Activated CD8-positive, alpha-beta memory T cell treated with anti-CD3 and anti-CD28 coated beads, Interleukin-2, amount 10 ng/mL, durations not matched to agents 7 days and 5 days (primary cell): ENCODE measurements around the gene FHOD1. TPM values are rescaled to one million over a fixed set of nuclear protein-coding genes. Genes with fewer than 3 reads are reported as not detected.

Experiments used
- ATAC-seq: fragments of 150-1000 bp; cut with Tn5 transposase; one replicate; pipeline ENCODE4 v1.10.0; 2021; ENCODE audit warnings: moderate library complexity
- CTCF ChIA-PET: fragments of 350-600 bp; sonication (Branson Sonifier 250); formaldehyde crosslinking; loops from one replicate; lab custom pipeline; 2021; ENCODE audit warnings: antibody characterized with exemption; lab: Charles Lee
- DNase-seq: peaks from one replicate; pipeline ENCODE4 v3.0.0-alpha.2; 2020
- H3K27ac Mint-ChIP-seq: one replicate; pipeline ENCODE4 v1.8.0; 2021; ENCODE audit warnings: mild to moderate bottlenecking, mixed read lengths
- H3K27me3 Mint-ChIP-seq: one replicate; pipeline ENCODE4 v1.8.0; 2021; ENCODE audit warnings: mixed read lengths
- H3K36me3 Mint-ChIP-seq: one replicate; pipeline ENCODE4 v1.8.0; 2021; ENCODE audit warnings: mild to moderate bottlenecking, mixed read lengths
- H3K4me1 Mint-ChIP-seq: one replicate; pipeline ENCODE4 v1.8.0; 2021; ENCODE audit warnings: mixed read lengths
- H3K4me3 Mint-ChIP-seq: one replicate; pipeline ENCODE4 v1.8.0; 2021; ENCODE audit warnings: mild to moderate bottlenecking, moderate library complexity, mixed read lengths
- H3K9me3 Mint-ChIP-seq: one replicate; pipeline ENCODE4 v1.8.0; 2022; ENCODE audit warnings: low read depth, mixed read lengths
- total RNA-seq, 2 experiments: library from RNA; stranded (reverse); gene quantifications; one replicate each; pipeline ENCODE4 v1.2.3, GENCODE V29; 2021

FHOD1 gene
- total RNA-seq, 2 experiments from 2014 or later = 101 to 111 TPM

- CTCF ChIA-PET = interaction anchor here (0.7 to 1.5 kb wide), 2 partner anchors 11 to 268 kb away, joined by 3 to 4 read pairs; no protein-coding TSS in a partner anchor
- H3K36me3 Mint-ChIP-seq = no peaks in the 10 kb centered on the region
- no peak overlapping the region for H3K27ac Mint-ChIP-seq
- no peak for DNase-seq
- H3K27me3 Mint-ChIP-seq = peaks cover 12% of the 10 kb centered on the region
- peaks cover 15% of the 10 kb centered on the region for H3K4me1 Mint-ChIP-seq
- no peaks in the 10 kb centered on the region for H3K9me3 Mint-ChIP-seq
- ATAC-seq = no peak
- no peak overlapping the region for H3K4me3 Mint-ChIP-seq
Measured at GRCh38 chr16:67252609-67253497, 5.6 kb upstream of the FHOD1 start.

DNA sequence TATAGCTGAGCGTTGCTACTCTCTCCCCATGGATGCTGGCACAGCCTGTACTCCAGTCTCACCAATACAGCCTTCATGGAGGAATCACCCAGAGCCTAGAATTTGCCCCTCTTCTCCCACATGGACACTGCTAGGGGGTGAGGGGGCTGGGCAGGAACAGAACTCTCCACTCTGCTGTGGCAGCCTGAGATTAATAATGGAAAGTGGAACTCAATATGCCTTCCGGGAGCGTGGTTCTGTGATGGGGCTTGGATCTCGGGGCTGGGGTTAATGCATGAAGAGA lies 2.7 kb upstream of the FHOD1 start:
- no peak for DNase-seq
- Mint-ChIP-seq H3K27me3 (peaks cover 12% of the 10 kb centered on the region), H3K4me1 (peaks cover 26% of the 10 kb centered on the region), H3K27ac (peak overlapping the region; percentile 3), H3K4me3 (peak overlapping the region; percentile 87), H3K36me3 (no peaks in the 10 kb centered on the region), H3K9me3 (no peaks in the 10 kb centered on the region)
- CTCF ChIA-PET = interaction anchor here (0.9 to 5.8 kb wide), 7 partner anchors 11 to 355 kb away, joined by 3 to 30 read pairs (median 3); partner anchors contain the start of genes FBXL8 and TRADD
- no peak for ATAC-seq

- peak overlapping the region; percentile 87 for H3K4me3 Mint-ChIP-seq
- H3K9me3 Mint-ChIP-seq = no peaks in the 10 kb centered on the region
- no peaks in the 10 kb centered on the region for H3K36me3 Mint-ChIP-seq
- peak overlapping the region; percentile 32 for H3K27ac Mint-ChIP-seq
- H3K4me1 Mint-ChIP-seq = peaks cover 32% of the 10 kb centered on the region
- ATAC-seq (no peak), DNase-seq (no peak)
- CTCF ChIA-PET = interaction anchor here (0.7 to 5.8 kb wide), 13 partner anchors 11 to 354 kb away, joined by 3 to 30 read pairs (median 3); partner anchors contain the start of genes B3GNT9, FBXL8 and TRADD
- peaks cover 12% of the 10 kb centered on the region for H3K27me3 Mint-ChIP-seq
Measured at GRCh38 chr16:67249178-67250044, 2.1 kb upstream of the FHOD1 start.

DNA sequence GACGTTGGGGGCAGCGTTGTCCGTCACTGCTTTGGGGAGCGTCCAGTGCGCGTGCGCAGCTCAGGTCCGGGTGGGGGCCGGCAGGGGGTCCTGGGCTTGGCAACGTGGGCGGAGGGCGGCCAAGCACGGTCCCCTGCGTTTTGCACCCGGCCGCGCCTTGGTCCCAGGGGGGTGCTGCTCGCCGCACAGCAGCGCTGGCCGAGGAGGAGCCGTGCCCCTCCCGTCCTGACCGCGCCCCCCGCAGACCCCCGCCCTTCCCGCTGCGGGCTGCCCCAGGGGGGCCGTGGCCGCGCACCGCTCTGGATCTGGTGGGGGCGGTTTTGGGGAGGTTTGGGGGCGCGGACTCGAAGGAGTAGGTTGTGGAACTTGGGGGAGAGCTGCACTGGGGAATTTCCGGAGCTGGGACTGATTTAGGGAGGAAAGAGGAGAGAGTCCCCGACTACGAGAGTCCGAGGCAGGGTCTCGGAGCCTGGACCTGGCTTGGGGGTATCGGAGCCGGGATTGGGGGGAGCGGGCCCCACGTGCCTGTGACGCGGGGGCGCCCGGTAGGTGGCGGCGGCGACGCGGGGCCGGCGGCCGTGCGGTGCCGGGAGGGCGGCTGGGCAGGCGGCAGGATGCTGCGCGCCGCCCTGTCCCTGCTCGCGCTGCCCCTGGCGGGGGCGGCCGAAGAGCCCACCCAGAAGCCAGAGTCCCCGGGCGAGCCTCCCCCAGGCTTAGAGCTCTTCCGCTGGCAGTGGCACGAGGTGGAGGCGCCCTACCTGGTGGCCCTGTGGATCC lies 1.3 kb upstream of the FHOD1 start, which contains the start of gene SLC9A5:
SLC9A5 (plus strand) TSS at position 579 of the 777 bp plus-strand sequence; CDS start at position 615, 36 bp downstream.
- Mint-ChIP-seq H3K27me3 (peaks cover 12% of the 10 kb centered on the region), H3K4me3 (peak within 1 kb of the TSS; percentile 87), H3K4me1 (peaks cover 40% of the 10 kb centered on the region), H3K36me3 (no peaks in the 10 kb centered on the region), H3K27ac (peak within 1 kb of the TSS; percentile 93), H3K9me3 (no peaks in the 10 kb centered on the region)
- DNase-seq (peak; percentile 56), ATAC-seq (peak; percentile 15)
- CTCF ChIA-PET = interaction anchor here (0.7 to 5.8 kb wide), 16 partner anchors 12 to 354 kb away, joined by 3 to 41 read pairs (median 3); partner anchors contain the start of genes B3GNT9, E2F4, FBXL8 and TMEM208

- ATAC-seq = no peak
- Mint-ChIP-seq H3K27me3 (peaks cover 12% of the 10 kb centered on the region), H3K9me3 (no peaks in the 10 kb centered on the region), H3K27ac (peak overlapping the region; percentile 93), H3K4me3 (peak overlapping the region; percentile 87), H3K4me1 (peaks cover 43% of the 10 kb centered on the region), H3K36me3 (no peaks in the 10 kb centered on the region)
- DNase-seq = no peak
- CTCF ChIA-PET = interaction anchor here (0.7 to 5.8 kb wide), 16 partner anchors 13 to 230 kb away, joined by 3 to 41 read pairs (median 4); partner anchors contain the start of genes E2F4, ELMO3, FBXL8 and TMEM208
Measured at GRCh38 chr16:67248073-67248400, 756 bp upstream of the FHOD1 start.

DNA sequence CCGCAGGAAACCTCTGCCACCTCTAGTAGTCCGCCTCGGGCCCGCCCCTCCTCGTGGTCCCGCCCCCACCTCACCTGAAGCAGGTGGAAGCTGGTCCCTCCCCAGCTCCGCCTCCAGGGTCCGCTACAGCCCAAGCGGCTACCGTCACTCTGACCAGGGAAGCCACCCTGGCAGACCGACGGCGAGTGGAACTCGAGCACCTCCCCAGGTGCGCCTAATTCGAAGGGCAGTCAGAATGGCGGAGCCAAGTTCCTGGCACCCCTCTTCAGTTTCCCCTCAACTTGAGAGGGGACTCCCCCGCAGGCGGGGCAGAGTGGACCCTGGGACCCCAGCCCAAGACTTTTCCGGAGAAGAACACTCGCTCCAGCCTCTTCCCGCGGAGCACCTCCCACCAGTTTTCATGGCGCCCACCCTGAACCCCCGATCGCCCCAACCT lies 507 bp downstream of the FHOD1 start:
- Mint-ChIP-seq H3K9me3 (no peaks in the 10 kb centered on the region), H3K27me3 (peaks cover 12% of the 10 kb centered on the region), H3K36me3 (no peaks in the 10 kb centered on the region), H3K27ac (peak overlapping the region; percentile 93), H3K4me1 (peaks cover 49% of the 10 kb centered on the region), H3K4me3 (peak overlapping the region; percentile 87)
- DNase-seq (peak; percentile 72), ATAC-seq (peak; percentile 1)
- CTCF ChIA-PET = interaction anchor here (0.6 to 5.8 kb wide), 16 partner anchors 14 to 506 kb away, joined by 3 to 41 read pairs (median 4); partner anchors contain the start of genes E2F4, ELMO3, MATCAP1 and TMEM208

DNA sequence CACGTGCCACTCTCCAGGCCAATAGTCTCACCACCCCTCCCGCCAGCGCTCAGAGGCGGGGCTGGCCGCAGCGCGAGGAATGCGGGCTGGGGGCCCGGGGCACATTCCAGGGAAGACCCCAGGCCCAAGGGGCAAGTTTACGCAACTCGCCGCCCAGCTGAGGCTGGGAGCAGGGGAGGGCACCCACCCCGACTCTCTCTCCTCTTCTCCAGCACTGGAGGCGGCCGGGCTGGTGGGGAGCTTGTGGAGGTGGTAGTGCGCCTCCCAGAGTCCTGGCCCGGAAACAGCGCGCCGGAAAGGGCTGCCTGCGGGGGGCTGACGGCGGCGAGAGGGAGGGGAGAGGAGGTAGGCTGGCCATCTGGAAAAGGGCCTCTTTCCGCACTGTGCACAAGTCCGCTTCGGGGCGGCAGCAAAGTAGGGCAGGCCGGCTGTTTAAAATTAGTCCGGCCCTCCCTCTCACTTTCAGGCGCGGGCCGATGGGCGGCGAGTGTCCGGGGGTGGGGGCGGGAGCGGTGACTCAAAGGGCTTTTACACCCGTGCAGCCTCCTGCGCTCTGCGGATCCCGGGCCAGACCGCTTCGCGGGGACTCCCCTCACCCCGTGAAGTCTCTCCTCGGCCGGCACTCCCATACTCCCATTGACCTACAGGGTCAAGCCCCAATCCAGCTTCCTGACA lies 1.1 kb downstream of the FHOD1 start:
- Mint-ChIP-seq H3K4me1 (peaks cover 54% of the 10 kb centered on the region), H3K27ac (peak overlapping the region; percentile 93)

DNA sequence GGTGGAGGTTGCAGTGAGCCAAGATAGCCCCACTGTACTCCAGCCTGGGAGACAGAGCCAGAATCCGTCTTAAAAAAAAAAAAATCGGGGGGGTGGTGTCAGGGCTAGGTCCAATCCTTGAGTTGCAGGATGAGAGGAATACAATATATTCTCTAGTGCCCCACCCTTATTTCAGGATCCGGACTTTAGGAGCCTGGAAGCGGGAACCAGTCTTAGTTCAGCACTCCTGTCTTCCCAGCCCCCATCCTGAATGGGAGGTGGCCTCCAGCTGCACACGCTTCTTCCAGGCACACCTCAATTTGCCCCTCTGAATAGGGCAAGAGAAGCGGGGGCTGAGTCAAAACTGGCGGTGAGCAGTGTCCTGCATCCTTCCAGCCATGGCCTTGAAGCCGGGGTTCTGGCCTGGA lies 1.6 kb downstream of the FHOD1 start:
- CTCF ChIA-PET = interaction anchor here (0.8 to 5.5 kb wide), 13 partner anchors 13 to 228 kb away, joined by 3 to 41 read pairs (median 4); partner anchors contain the start of genes E2F4, ELMO3, MATCAP1 and TMEM208
- Mint-ChIP-seq H3K27ac (peak overlapping the region; percentile 93), H3K36me3 (no peaks in the 10 kb centered on the region), H3K27me3 (peaks cover 12% of the 10 kb centered on the region), H3K4me1 (peaks cover 55% of the 10 kb centered on the region), H3K9me3 (no peaks in the 10 kb centered on the region), H3K4me3 (peak overlapping the region; percentile 87)
- DNase-seq = no peak
- no peak for ATAC-seq

More for the DNA sequence above, 1.1 kb downstream of the FHOD1 start:
- Mint-ChIP-seq H3K27me3 (peaks cover 12% of the 10 kb centered on the region), H3K36me3 (no peaks in the 10 kb centered on the region), H3K4me3 (peak overlapping the region; percentile 87), H3K9me3 (no peaks in the 10 kb centered on the region)
- CTCF ChIA-PET = interaction anchor here (0.8 to 5.8 kb wide), 14 partner anchors 14 to 228 kb away, joined by 3 to 41 read pairs (median 4); partner anchors contain the start of genes E2F4, ELMO3, MATCAP1 and TMEM208
- peak; percentile 11 for ATAC-seq
- DNase-seq = peak; percentile 81

DNA sequence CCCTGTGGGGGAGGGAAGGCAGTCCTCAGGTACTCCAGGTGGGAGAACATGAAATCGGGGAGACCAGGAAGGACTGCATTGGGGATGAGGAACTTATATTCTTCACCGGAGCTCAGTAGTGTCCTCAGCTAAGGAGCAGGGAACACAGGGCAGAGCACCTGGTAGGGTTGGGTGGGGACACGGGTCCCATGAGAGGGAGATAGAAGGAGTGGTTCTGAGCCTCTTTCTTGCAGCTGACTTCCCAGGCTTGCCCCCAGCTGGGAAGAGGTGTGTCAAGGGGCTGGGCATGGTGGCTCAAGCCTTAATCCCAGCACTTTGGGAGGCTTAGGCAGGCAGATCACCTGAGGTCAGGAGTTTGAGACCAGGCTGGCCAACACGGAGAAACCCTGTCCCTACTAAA lies 2.1 kb downstream of the FHOD1 start:
- peak overlapping the region; percentile 93 for H3K27ac Mint-ChIP-seq
- peak overlapping the region; percentile 87 for H3K4me3 Mint-ChIP-seq
- H3K36me3 Mint-ChIP-seq = no peaks in the 10 kb centered on the region
- peaks cover 55% of the 10 kb centered on the region for H3K4me1 Mint-ChIP-seq
- DNase-seq = no peak
- CTCF ChIA-PET = interaction anchor here (1.0 to 5.5 kb wide), 10 partner anchors 18 to 276 kb away, joined by 3 to 41 read pairs (median 5); partner anchors contain the start of genes E2F4, ELMO3, PLEKHG4 and TMEM208
- peaks cover 10% of the 10 kb centered on the region for H3K27me3 Mint-ChIP-seq
- no peaks in the 10 kb centered on the region for H3K9me3 Mint-ChIP-seq
- no peak for ATAC-seq

- H3K27ac Mint-ChIP-seq = peak overlapping the region; percentile 93
- peaks cover 49% of the 10 kb centered on the region for H3K4me1 Mint-ChIP-seq
- ATAC-seq = peak; percentile 69
- peak; percentile 94 for DNase-seq
- H3K27me3 Mint-ChIP-seq = peaks cover 4% of the 10 kb centered on the region
- CTCF ChIA-PET = interaction anchor here (0.7 to 5.5 kb wide), 18 partner anchors 12 to 286 kb away, joined by 3 to 41 read pairs (median 4); partner anchors contain the start of genes E2F4, ELMO3, KCTD19 and LRRC36
- no peaks in the 10 kb centered on the region for H3K9me3 Mint-ChIP-seq
- H3K4me3 Mint-ChIP-seq = peak overlapping the region; percentile 87
- no peaks in the 10 kb centered on the region for H3K36me3 Mint-ChIP-seq
Measured at GRCh38 chr16:67244387-67245185, 2.7 kb downstream of the FHOD1 start.

DNA sequence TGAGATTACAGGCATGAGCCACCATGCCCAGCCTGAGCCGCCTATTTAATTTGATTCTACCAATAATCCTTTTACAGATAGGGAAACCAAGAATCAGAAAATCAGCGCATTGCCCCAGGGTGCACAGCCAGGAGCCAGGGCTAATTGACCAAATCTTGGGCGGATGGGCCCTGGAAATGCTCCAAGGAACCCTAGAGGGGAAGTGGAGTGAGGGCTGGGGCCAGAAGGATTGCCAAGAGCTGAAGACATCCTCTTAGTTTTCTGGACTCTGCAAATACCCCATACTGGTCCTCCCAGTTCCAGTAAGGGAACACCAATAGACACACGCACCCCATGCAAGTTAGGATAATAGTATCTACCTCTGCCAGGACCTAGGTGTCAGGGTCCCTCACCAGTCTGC lies 3.8 kb downstream of the FHOD1 start:
- H3K4me1 Mint-ChIP-seq = peaks cover 44% of the 10 kb centered on the region

More for the DNA sequence above, 3.8 kb downstream of the FHOD1 start:
- DNase-seq = no peak
- Mint-ChIP-seq H3K27ac (peak overlapping the region; percentile 93), H3K9me3 (no peaks in the 10 kb centered on the region), H3K27me3 (no peaks in the 10 kb centered on the region), H3K4me3 (no peak overlapping the region), H3K36me3 (no peaks in the 10 kb centered on the region)
- ATAC-seq = no peak
- CTCF ChIA-PET = interaction anchor here (1.1 to 5.5 kb wide), 8 partner anchors 16 to 156 kb away, joined by 3 to 41 read pairs (median 6); partner anchors contain the start of genes E2F4, KCTD19, LRRC36 and PLEKHG4
